ENCODE data around the gene UVSSA. TPM values are rescaled to one million over a fixed set of nuclear protein-coding genes. Genes with fewer than 3 reads are reported as not detected.
"Not testable (repeated sequence)": the region's sequence is repeated elsewhere in the genome, so short reads cannot be mapped to it uniquely, and the experiment has no call there.

UVSSA gene
- total RNA-seq, 1 donor from 2014 or later = 6.5 TPM

DNA sequence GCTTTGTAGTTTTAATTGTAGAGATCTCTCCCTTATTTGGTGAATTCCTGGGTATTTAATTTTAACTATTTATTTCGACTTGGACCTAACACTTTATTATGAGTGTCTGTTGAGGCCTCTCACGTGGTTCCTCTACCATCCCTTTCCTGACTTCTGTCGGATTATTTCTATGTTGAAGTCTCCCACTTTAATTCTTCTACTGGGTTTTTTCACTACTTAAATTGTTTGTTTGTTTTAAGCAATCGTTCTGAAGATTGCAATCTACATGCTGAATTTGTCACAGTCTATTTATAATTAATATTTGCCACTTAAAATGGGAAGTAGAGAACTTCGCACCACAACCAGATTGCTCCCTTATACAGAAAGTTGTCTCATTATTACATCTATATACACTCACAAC lies 80.0 kb downstream of the UVSSA start:
- intact Hi-C loops (cut with DNase I) = no loop called here
- ATAC-seq (no peak), DNase-seq (ENCODE audit: missing footprints) (no peak)

DNA sequence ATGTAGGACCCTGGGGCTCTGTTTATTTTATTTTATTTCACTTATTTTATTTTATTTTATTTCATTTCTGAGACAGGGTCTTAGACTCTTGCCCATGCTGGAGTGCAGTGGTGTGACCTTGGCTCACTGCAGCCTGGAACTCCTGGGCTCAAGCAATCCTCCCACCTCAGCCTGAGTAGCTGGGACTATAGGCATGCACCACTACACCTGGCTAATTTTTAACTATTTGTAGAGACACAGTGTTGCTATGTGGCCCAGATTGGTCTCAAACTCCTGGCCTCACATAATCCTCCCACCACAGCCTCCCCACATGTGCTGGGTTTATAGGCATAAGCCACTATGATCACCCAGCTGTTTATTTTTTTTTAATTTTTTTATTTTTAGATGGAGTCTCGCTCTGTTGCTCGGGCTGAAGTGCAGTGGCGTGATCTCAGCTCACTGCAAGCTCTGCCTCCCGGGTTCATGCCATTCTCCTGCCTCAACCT lies 96.7 kb downstream of the UVSSA start:
- intact Hi-C loops (cut with DNase I); DNase-seq (ENCODE audit: missing footprints); ATAC-seq: not testable (repeated sequence)

Other genes with a start within 250 kb of the UVSSA start
- gene RNF212, start 233.6 kb upstream of the UVSSA start, total RNA-seq = 1.7 TPM
- 22.6 TPM for gene SPON2, start 174.6 kb upstream of the UVSSA start, total RNA-seq
- 121 TPM for gene CTBP1, start 98.1 kb upstream of the UVSSA start, total RNA-seq
- 50.4 TPM for gene MAEA, start 57.3 kb upstream of the UVSSA start, total RNA-seq
- not detected for gene NKX1-1, start 59.2 kb downstream of the UVSSA start, total RNA-seq